ENCODE results near the gene IL1RAP.

The IL1RAP gene

GRCh38 chr3:190552021-190552420 lies 38.1 kb downstream of the IL1RAP start:
- no peak for TF ChIP-seq CTCF (IDR thresholded peaks at IDR 0.05; ENCODE audit: borderline replicate concordance, insufficient read depth, low read depth, low read length)
- H3K4me3 ChIP-seq (ENCODE audit: low read depth, low read length): no peak overlapping the region

GRCh38 chr3:190552969-190553759 lies 39.3 kb downstream of the IL1RAP start:
- no peak overlapping the region for H3K4me3 ChIP-seq (ENCODE audit: low read depth, low read length)
- TF ChIP-seq CTCF (IDR thresholded peaks at IDR 0.05; ENCODE audit: borderline replicate concordance, insufficient read depth, low read depth, low read length): no peak

- TF ChIP-seq CTCF (IDR thresholded peaks at IDR 0.05; ENCODE audit: borderline replicate concordance, insufficient read depth, low read depth, low read length): no peak
- H3K4me3 ChIP-seq (ENCODE audit: low read depth, low read length): no peak overlapping the region
Observed at GRCh38 chr3:190554197-190554596, 40.3 kb downstream of the IL1RAP start.

GRCh38 chr3:190556351-190556750 lies 42.5 kb downstream of the IL1RAP start:
- TF ChIP-seq CTCF (IDR thresholded peaks at IDR 0.05; ENCODE audit: borderline replicate concordance, insufficient read depth, low read depth, low read length): no peak
- no peak overlapping the region for H3K4me3 ChIP-seq (ENCODE audit: low read depth, low read length)

- no peak for TF ChIP-seq CTCF (IDR thresholded peaks at IDR 0.05; ENCODE audit: borderline replicate concordance, insufficient read depth, low read depth, low read length)
Observed at GRCh38 chr3:190557296-190557695, 43.4 kb downstream of the IL1RAP start.

GRCh38 chr3:190558316-190558715 lies 44.4 kb downstream of the IL1RAP start:
- no peak overlapping the region for H3K4me3 ChIP-seq (ENCODE audit: low read depth, low read length)
- TF ChIP-seq CTCF (IDR thresholded peaks at IDR 0.05; ENCODE audit: borderline replicate concordance, insufficient read depth, low read depth, low read length): no peak

More at GRCh38 chr3:190557296-190557695, 43.4 kb downstream of the IL1RAP start:
- H3K4me3 ChIP-seq (ENCODE audit: low read depth, low read length): no peak overlapping the region

- H3K4me3 ChIP-seq (ENCODE audit: low read depth, low read length): no peak overlapping the region
- no peak for TF ChIP-seq CTCF (IDR thresholded peaks at IDR 0.05; ENCODE audit: borderline replicate concordance, insufficient read depth, low read depth, low read length)
Observed at GRCh38 chr3:190558796-190559195, 44.9 kb downstream of the IL1RAP start.
